CD14-positive monocyte (primary cell): ENCODE results near the gene DSCAML1. TPM values are rescaled to one million over a fixed set of nuclear protein-coding genes. Genes with fewer than 3 reads are reported as not detected.

Experiments
- DNase-seq, 3 donors: peaks; one replicate each; pipeline ENCODE4 v3.0.0-alpha.2; 2011 to 2022
- H2AFZ ChIP-seq: 2 replicates; pipeline ENCODE4 v1.6.0; 2012; ENCODE audit warnings: mild to moderate bottlenecking, low read depth, low read length, inconsistent platforms; ENCODE audit not compliant: insufficient read depth, poor library complexity, severe bottlenecking
- H3K27ac ChIP-seq, 2 donors: 1 replicate in 1 of 2; 2 replicates in 1 of 2; pipeline ENCODE4 v1.5.1; 2012 to 2013; ENCODE audit warnings: low read length in 2 of 2, control low read depth in 1 of 2, inconsistent platforms in 1 of 2, low read depth in 1 of 2, mild to moderate bottlenecking in 1 of 2
- H3K27me3 ChIP-seq, 2 donors: one replicate each; pipeline versions ENCODE4 v1.6.0 to v1.6.1; 2011 to 2013; ENCODE audit warnings: low read length in 2 of 2; ENCODE audit not compliant: control insufficient read depth in 2 of 2, insufficient read depth in 2 of 2
- H3K36me3 ChIP-seq, 2 donors: replicated peaks in 1 of 2; 1 replicate in 1 of 2; 2 replicates in 1 of 2; pipeline versions ENCODE4 v1.5.1 to v1.6.1; 2012 to 2013; ENCODE audit warnings: low read length in 2 of 2, control low read depth in 1 of 2, inconsistent platforms in 1 of 2, mild to moderate bottlenecking in 1 of 2; ENCODE audit not compliant: insufficient read depth in 2 of 2, control insufficient read depth in 1 of 2
- H3K4me1 ChIP-seq, 2 donors: 1 replicate in 1 of 2; 2 replicates in 1 of 2; pipeline versions ENCODE4 v1.5.1 to v1.6.1; 2012 to 2013; ENCODE audit warnings: low read length in 2 of 2, control low read depth in 1 of 2, inconsistent platforms in 1 of 2, mild to moderate bottlenecking in 1 of 2, moderate library complexity in 1 of 2; ENCODE audit not compliant: insufficient read depth in 2 of 2, control insufficient read depth in 1 of 2
- H3K4me2 ChIP-seq: replicated peaks from 2 replicates; pipeline ENCODE3; 2012; ENCODE audit warnings: low read length, moderate library complexity, mild to moderate bottlenecking; ENCODE audit not compliant: poor library complexity, severe bottlenecking; ENCODE audit errors: extremely low read depth
- H3K4me3 ChIP-seq, 3 experiments: fragments of 200-600 bp in 1 of 3; sonication (generic) in 1 of 3; replicated peaks in 1 of 3; 1 replicate in 2 of 3; 2 replicates in 1 of 3; pipeline ENCODE4 v1.5.1; 2011 to 2013; ENCODE audit warnings: low read length in 3 of 3, mild to moderate bottlenecking in 3 of 3, control low read depth in 2 of 3, low read depth in 2 of 3, inconsistent platforms in 1 of 3, moderate library complexity in 1 of 3
- H3K79me2 ChIP-seq: 2 replicates; pipeline ENCODE4 v1.6.0; 2012; ENCODE audit warnings: mild to moderate bottlenecking, control low read depth, inconsistent platforms, low read length, moderate library complexity; ENCODE audit not compliant: insufficient read depth
- H3K9ac ChIP-seq: 2 replicates; pipeline ENCODE4 v1.6.0; 2017; ENCODE audit warnings: low read length, mild to moderate bottlenecking; ENCODE audit not compliant: insufficient read depth, poor library complexity, severe bottlenecking
- H3K9me3 ChIP-seq, 2 donors: replicated peaks in 1 of 2; 1 replicate in 1 of 2; 2 replicates in 1 of 2; pipeline versions ENCODE4 v1.5.1 to v1.6.1; 2012 to 2013; ENCODE audit warnings: low read length in 2 of 2, control low read depth in 1 of 2; ENCODE audit not compliant: control insufficient read depth in 1 of 2, insufficient read depth in 1 of 2
- H4K20me1 ChIP-seq: 2 replicates; pipeline ENCODE4 v1.6.0; 2012; ENCODE audit warnings: mild to moderate bottlenecking, low read length, control low read depth, moderate library complexity; ENCODE audit not compliant: insufficient read depth
- H3K27ac Mint-ChIP-seq, 7 donors: one replicate each; pipeline ENCODE4 v1.8.0; 2020; ENCODE audit warnings: mild to moderate bottlenecking in 7 of 7, mixed read lengths in 7 of 7, moderate library complexity in 6 of 7, inconsistent platforms in 2 of 7
- H3K27me3 Mint-ChIP-seq, 3 donors: one replicate each; pipeline ENCODE4 v1.8.0; 2021 to 2022; ENCODE audit warnings: low read depth in 3 of 3, mild to moderate bottlenecking in 3 of 3, mixed read lengths in 3 of 3, moderate library complexity in 3 of 3, inconsistent platforms in 1 of 3
- H3K36me3 Mint-ChIP-seq, 2 donors: one replicate each; pipeline ENCODE4 v1.8.0; 2020; ENCODE audit warnings: mixed read lengths in 2 of 2, inconsistent platforms in 1 of 2, mild to moderate bottlenecking in 1 of 2
- H3K4me1 Mint-ChIP-seq: one replicate; pipeline ENCODE4 v1.8.0; 2020; ENCODE audit warnings: mild to moderate bottlenecking, mixed read lengths
- H3K4me3 Mint-ChIP-seq, 2 donors: one replicate each; pipeline ENCODE4 v1.8.0; 2020; ENCODE audit warnings: mild to moderate bottlenecking in 2 of 2, mixed read lengths in 2 of 2, moderate library complexity in 1 of 2
- H3K9me3 Mint-ChIP-seq, 7 donors: one replicate each; pipeline ENCODE4 v1.8.0; 2020 to 2022; ENCODE audit warnings: mixed read lengths in 7 of 7, mild to moderate bottlenecking in 6 of 7, moderate library complexity in 6 of 7, inconsistent platforms in 2 of 7
- WGBS: methylation state at CpG from one replicate; pipeline ENCODE4 v1.1.5; 2013; ENCODE audit warnings: missing lambda C conversion rate; ENCODE audit not compliant: insufficient coverage; 5-methylcytosine and 5-hydroxymethylcytosine counted together
- intact Hi-C, 2 donors: fragments of 100-400 bp; cut with micrococcal nuclease; formaldehyde crosslinking; loops; one replicate each; pipeline versions ENCODE4 v1.15.0 to v1.15.1; 2023
- polyA plus RNA-seq, 3 donors: library from polyadenylated mRNA; depleted of rRNA in 1 of 3; unstranded in 2 of 3; stranded (reverse) in 1 of 3; fragments of 300-500 nt in 2 of 3; fragments of >200 nt in 1 of 3; fragmentation: Illumina TruSeq in 2 of 3; gene quantifications; 1 replicate in 2 of 3; 2 replicates in 1 of 3; pipeline ENCODE4 v1.2.3, GENCODE V29; 2012 to 2021
- TF ChIP-seq, protein P1 (sequence below): fragments of 200-600 bp; IDR thresholded peaks from one replicate; pipeline ENCODE4 v1.8.0; 2022; ENCODE audit warnings: antibody characterized with exemption, mild to moderate bottlenecking

DSCAML1 gene
- polyA plus RNA-seq, 3 donors, result not detected

DNA sequence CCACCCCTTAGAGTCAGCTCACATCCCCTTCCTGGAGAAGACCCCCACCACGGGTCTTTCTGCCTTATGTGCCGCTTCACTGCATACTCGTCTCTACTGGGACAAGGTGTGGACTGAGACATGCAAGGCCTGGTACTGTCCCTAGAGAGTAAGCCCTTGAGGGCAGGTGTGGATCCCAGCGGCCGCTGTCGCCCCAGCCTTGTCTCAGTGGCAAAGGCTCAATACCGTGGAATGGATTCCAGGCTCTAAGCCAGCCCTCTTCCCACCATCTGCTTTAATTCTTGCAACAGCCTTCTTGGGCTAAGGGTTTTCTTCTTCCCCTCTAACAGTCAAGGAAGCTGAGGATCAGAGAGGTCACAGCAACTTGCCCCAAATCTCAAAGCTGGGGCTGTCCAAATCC is 249.1 kb downstream of the DSCAML1 start:
- Histone ChIP-seq H3K36me3 (no peaks in the 10 kb centered on the region), H2AFZ (no peak overlapping the region), H3K4me1 (no peaks in the 10 kb centered on the region), H3K9me3 (no peaks in the 10 kb centered on the region), H3K79me2 (no peaks in the 10 kb centered on the region), H3K9ac (no peak overlapping the region), H3K4me2 (no peak overlapping the region), H3K27me3 (no peaks in the 10 kb centered on the region), H3K27ac (no peak overlapping the region), H3K4me3 (no peak overlapping the region), H4K20me1 (no peaks in the 10 kb centered on the region)
- no peak overlapping the region for H3K4me3 Mint-ChIP-seq
- H3K36me3 Mint-ChIP-seq, result no peaks in the 10 kb centered on the region
- TF ChIP-seq, protein P1, sequence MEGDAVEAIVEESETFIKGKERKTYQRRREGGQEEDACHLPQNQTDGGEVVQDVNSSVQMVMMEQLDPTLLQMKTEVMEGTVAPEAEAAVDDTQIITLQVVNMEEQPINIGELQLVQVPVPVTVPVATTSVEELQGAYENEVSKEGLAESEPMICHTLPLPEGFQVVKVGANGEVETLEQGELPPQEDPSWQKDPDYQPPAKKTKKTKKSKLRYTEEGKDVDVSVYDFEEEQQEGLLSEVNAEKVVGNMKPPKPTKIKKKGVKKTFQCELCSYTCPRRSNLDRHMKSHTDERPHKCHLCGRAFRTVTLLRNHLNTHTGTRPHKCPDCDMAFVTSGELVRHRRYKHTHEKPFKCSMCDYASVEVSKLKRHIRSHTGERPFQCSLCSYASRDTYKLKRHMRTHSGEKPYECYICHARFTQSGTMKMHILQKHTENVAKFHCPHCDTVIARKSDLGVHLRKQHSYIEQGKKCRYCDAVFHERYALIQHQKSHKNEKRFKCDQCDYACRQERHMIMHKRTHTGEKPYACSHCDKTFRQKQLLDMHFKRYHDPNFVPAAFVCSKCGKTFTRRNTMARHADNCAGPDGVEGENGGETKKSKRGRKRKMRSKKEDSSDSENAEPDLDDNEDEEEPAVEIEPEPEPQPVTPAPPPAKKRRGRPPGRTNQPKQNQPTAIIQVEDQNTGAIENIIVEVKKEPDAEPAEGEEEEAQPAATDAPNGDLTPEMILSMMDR, result no peak
- H3K4me1 Mint-ChIP-seq, result no peaks in the 10 kb centered on the region
- peaks cover 0 to 3% (median 0%) of the 10 kb centered on the region in 7 donors for H3K9me3 Mint-ChIP-seq
- peaks cover 4 to 6% (median 6%) of the 10 kb centered on the region in 3 donors for H3K27me3 Mint-ChIP-seq
- 100% methylated on average over 4 of the region's 7 CpGs for WGBS
- intact Hi-C loops, result no loop called here
- no peak overlapping the region for H3K27ac Mint-ChIP-seq
- no peak for DNase-seq

DNA sequence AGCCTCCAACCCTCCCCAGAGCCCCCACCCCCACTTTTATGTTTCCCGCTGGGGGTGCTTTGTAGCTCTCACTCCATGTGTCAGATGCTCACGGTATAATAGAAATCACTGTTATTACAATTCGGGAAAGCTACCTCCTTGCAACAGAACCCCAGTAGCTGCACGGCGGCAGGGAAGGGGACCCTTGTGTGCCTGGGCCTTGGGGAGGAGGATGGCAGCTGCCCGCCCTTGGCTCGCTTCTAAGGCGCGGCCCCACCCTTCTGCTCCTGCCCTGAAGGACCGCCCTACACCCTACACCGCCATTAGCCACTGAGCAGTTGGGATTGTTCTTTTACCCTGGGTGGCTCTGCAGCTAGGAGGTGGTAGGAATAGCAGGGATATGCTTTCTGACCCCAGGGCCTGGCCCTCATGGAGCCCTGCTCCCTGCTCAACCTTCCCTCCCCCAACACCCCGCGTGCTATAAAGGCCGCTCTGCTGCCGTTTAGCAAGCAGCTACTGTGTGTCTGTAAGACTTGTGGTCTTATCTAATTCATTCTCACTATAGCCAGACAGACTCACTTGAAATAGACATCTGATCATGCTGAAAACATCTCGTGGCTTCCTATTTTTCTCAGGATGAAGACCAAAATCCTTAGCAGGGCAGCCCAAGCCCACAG is 249.7 kb downstream of the DSCAML1 start:
- Histone ChIP-seq H3K27me3 (no peaks in the 10 kb centered on the region), H3K9ac (no peak overlapping the region), H3K79me2 (no peaks in the 10 kb centered on the region), H3K4me2 (no peak overlapping the region), H3K36me3 (no peaks in the 10 kb centered on the region), H3K9me3 (no peaks in the 10 kb centered on the region), H3K4me1 (no peaks in the 10 kb centered on the region), H3K4me3 (no peak overlapping the region), H3K27ac (no peak overlapping the region), H4K20me1 (no peaks in the 10 kb centered on the region), H2AFZ (no peak overlapping the region)
- no peak overlapping the region for H3K4me3 Mint-ChIP-seq
- H3K27ac Mint-ChIP-seq, result no peak overlapping the region
- peaks cover 0 to 3% (median 0%) of the 10 kb centered on the region in 7 donors for H3K9me3 Mint-ChIP-seq
- H3K36me3 Mint-ChIP-seq, result no peaks in the 10 kb centered on the region
- TF ChIP-seq, protein P1, result no peak
- peaks cover 2 to 6% (median 6%) of the 10 kb centered on the region in 3 donors for H3K27me3 Mint-ChIP-seq
- no peaks in the 10 kb centered on the region for H3K4me1 Mint-ChIP-seq
- WGBS, result 84% methylated on average over 9 of the region's 16 CpGs
- DNase-seq, result no peak
- intact Hi-C loops, result no loop called here
